Measurements from ENCODE around the gene TRAM2. TPM values are rescaled to one million over a fixed set of nuclear protein-coding genes. Genes with fewer than 3 reads are reported as not detected.

The TRAM2 gene
- total RNA-seq, 2 experiments from 2014 or later: 2.4 to 2.6 TPM

DNA sequence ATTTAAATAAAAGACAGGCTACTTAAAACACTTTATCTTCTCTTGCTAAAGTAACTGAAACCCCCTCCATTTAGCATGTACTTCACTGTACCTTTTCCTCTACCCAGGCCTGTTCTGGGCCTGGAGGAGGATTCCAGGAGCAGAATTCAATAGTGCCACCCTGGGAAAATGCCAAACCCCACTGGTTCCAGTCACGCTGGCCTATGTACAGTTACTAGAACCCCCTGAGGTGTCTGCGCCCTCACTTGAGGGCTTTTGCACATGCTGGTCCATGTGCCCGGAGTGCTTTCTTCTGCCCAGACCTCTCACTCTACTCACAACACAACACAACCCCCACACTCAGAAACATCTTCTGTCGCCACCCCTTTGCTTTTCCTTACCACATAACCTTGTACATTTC, 45.5 kb downstream of the TRAM2 start:
- Mint-ChIP-seq H3K27ac (no peak overlapping the region), H3K4me3 (no peak overlapping the region), H3K36me3 (peaks cover 5% of the 10 kb centered on the region), H3K27me3 (no peaks in the 10 kb centered on the region), H3K9me3 (no peaks in the 10 kb centered on the region), H3K4me1 (ENCODE audit: low read depth) (peaks cover 24% of the 10 kb centered on the region)
- POLR2A ChIA-PET: no interaction called here
- CTCF ChIA-PET: no interaction called here
- no peak for DNase-seq
- intact Hi-C loops (cut with micrococcal nuclease): no loop called here

DNA sequence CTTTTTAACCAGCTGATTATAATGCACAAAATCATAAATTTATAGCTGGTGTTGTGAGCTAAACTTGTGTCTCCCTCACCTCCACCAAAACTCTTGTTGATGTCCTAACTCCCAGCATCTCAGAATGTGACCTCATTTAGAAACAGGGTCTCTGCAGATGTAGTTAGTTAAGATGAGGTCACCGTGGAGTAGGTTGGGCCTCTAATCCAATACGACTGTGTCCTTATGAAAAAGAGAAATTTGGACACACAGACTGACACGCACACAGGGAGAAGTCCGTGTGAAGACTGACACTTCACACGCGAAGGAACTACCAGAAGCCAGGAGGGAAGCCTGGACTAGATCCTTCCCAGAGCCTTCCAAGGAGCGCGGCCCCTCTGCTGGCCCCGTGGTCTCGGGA, 46.5 kb downstream of the TRAM2 start:
- H3K9me3 Mint-ChIP-seq: no peaks in the 10 kb centered on the region
- intact Hi-C loops (cut with micrococcal nuclease): no loop called here
- no peak overlapping the region for H3K27ac Mint-ChIP-seq
- no peaks in the 10 kb centered on the region for H3K27me3 Mint-ChIP-seq
- no peak overlapping the region for H3K4me3 Mint-ChIP-seq
- DNase-seq: no peak
- H3K4me1 Mint-ChIP-seq (ENCODE audit: low read depth): peaks cover 13% of the 10 kb centered on the region
- POLR2A ChIA-PET: no interaction called here
- H3K36me3 Mint-ChIP-seq: peaks cover 4% of the 10 kb centered on the region
- CTCF ChIA-PET: no interaction called here

DNA sequence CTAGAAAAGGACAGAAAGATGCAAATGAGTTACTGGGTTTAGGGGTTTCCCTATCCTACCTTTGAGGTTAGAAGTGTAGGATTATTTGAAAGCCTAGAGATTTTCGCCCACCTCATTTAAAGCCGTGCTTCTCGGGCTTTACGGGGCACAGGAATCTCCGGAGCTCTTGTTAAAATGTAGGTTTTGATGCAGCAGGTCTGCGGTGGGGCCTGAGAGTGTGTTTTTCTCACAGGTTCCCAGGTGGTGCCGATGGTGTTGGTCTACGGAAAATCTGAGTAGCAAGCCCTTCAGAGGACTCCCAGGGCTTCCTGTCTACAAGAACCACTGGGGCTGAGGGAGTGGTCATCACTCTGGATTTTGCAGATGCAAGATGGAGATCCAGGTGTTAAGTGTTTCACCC, 47.5 kb downstream of the TRAM2 start:
- CTCF ChIA-PET: no interaction called here
- H3K27me3 Mint-ChIP-seq: no peaks in the 10 kb centered on the region
- H3K4me3 Mint-ChIP-seq: no peak overlapping the region
- peaks cover 2% of the 10 kb centered on the region for H3K36me3 Mint-ChIP-seq
- DNase-seq: peak; percentile 55
- no peak overlapping the region for H3K27ac Mint-ChIP-seq
- no peaks in the 10 kb centered on the region for H3K9me3 Mint-ChIP-seq
- intact Hi-C loops (cut with micrococcal nuclease): no loop called here
- H3K4me1 Mint-ChIP-seq (ENCODE audit: low read depth): peaks cover 7% of the 10 kb centered on the region
- POLR2A ChIA-PET: no interaction called here

DNA sequence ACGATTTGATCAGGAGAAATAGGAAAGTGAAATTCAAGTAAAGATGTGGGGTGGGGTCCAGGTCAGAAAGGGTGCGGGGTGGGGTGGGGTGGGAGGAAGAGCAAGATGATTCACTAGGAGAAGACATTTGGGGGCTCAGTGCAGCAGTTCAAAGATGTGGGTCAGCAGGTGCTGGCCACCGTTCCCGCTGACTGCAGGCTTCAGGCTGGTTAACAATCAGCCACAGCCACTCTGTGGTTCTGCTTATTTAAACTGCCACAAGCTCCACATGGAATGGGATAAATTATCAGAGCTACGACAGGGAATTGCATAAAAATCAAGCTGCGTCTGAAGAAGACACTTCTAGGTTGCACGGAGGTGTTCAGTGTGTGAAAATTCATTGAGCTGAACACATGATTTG, 49.4 kb downstream of the TRAM2 start:
- no peak for DNase-seq
- ChIA-PET CTCF (no interaction called here), POLR2A (no interaction called here)
- Mint-ChIP-seq H3K9me3 (no peaks in the 10 kb centered on the region), H3K27ac (no peak overlapping the region), H3K36me3 (no peaks in the 10 kb centered on the region), H3K27me3 (no peaks in the 10 kb centered on the region), H3K4me1 (ENCODE audit: low read depth) (peaks cover 7% of the 10 kb centered on the region), H3K4me3 (no peak overlapping the region)
- intact Hi-C loops (cut with micrococcal nuclease): no loop called here

DNA sequence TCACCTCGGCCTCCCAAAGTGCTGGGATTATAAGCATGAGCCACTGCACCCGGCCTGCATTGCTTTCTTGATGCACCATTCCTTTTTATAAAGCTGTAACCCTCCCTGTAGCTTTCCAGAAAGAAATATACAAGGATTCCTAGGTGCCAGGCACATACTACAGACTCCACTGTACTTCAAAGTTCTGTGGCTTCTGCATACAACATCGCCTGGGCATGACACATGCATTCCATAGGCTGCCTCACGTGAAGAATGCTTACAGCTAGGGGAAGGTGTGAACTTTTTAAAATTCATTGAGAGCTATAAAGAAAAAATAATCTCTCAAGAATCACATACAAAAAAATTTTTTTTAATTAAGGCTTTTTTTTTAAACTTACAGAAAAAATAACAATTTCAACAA, 50.2 kb downstream of the TRAM2 start:
- no peak for DNase-seq
- no peak overlapping the region for H3K27ac Mint-ChIP-seq
- CTCF ChIA-PET: interaction anchor here (1.5 kb wide), 1 partner anchor 50 kb away, joined by 5 read pairs; the partner anchor contains the start of gene TRAM2
- H3K4me3 Mint-ChIP-seq: no peak overlapping the region
- intact Hi-C loops (cut with micrococcal nuclease): no loop called here
- no peaks in the 10 kb centered on the region for H3K9me3 Mint-ChIP-seq
- H3K36me3 Mint-ChIP-seq: no peaks in the 10 kb centered on the region
- H3K27me3 Mint-ChIP-seq: no peaks in the 10 kb centered on the region
- H3K4me1 Mint-ChIP-seq (ENCODE audit: low read depth): peaks cover 7% of the 10 kb centered on the region
- POLR2A ChIA-PET: no interaction called here

DNA sequence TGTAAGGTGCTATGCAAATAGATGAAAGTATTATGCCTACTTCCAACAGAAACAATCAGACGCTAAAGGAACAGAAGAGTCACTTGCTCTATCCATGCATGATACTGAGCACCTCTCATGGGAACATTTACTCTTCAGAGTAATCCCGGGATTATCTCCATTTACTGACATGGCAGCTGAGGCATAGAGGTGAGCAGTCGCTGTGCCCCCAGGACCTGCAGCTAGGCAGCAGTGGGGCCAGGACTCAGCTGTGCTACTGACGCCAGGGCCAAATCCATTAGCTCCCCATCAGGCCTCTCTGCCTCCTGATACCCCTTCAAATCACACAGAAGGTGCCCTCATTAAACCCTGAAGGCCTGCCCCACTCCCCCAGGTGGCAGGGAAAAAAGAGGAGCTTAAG, 51.9 kb downstream of the TRAM2 start:
- POLR2A ChIA-PET: no interaction called here
- DNase-seq: no peak
- Mint-ChIP-seq H3K36me3 (no peaks in the 10 kb centered on the region), H3K9me3 (no peaks in the 10 kb centered on the region), H3K4me1 (ENCODE audit: low read depth) (peaks cover 7% of the 10 kb centered on the region), H3K4me3 (no peak overlapping the region), H3K27me3 (no peaks in the 10 kb centered on the region), H3K27ac (no peak overlapping the region)
- intact Hi-C loops (cut with micrococcal nuclease): no loop called here
- CTCF ChIA-PET: no interaction called here

DNA sequence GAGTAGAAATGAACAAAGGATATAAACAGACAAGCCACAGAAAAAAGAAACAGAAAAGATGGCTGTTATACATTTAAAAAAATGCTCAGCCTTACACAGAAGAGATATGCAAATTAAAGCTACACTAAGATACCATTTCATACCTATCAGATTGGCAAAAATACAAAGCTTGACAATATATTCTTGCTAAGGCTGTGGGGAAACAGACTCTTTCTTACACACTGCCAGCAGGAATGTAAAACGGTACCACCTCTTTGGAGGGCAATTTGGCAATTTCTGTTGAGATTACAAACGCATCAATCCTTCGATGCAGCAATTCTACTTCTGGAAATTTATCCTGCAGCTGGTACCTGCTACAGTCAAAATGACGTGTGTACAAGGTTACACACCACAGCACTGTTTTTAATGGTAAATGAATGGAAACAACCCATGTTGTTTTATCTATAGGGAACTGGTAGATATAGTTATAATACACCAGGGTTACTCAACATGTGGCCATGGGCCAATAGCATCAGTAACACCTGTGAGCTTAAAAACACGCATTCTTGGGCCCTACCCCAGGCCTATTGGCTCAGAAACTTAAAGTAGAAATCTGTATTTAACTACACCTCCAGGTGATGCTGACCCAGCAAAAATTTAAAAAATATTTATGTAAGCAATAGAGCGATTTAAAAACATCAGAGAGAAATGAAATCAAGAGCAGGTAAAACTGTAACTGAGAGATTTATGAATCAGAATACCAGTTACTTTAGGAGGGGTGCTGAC, 53.3 kb downstream of the TRAM2 start:
- no peak for DNase-seq
- Mint-ChIP-seq H3K27me3 (no peaks in the 10 kb centered on the region), H3K27ac (no peak overlapping the region), H3K4me1 (ENCODE audit: low read depth) (no peaks in the 10 kb centered on the region), H3K9me3 (no peaks in the 10 kb centered on the region), H3K4me3 (no peak overlapping the region), H3K36me3 (no peaks in the 10 kb centered on the region)
- ChIA-PET POLR2A (interaction anchor here (1.0 kb wide), 1 partner anchor 14 kb away, joined by 4 read pairs; no protein-coding TSS in a partner anchor), CTCF (no interaction called here)
- intact Hi-C loops (cut with micrococcal nuclease): loop anchor here (2.0 kb wide), 1 partner anchor 13 kb away; no protein-coding TSS in a partner anchor

DNA sequence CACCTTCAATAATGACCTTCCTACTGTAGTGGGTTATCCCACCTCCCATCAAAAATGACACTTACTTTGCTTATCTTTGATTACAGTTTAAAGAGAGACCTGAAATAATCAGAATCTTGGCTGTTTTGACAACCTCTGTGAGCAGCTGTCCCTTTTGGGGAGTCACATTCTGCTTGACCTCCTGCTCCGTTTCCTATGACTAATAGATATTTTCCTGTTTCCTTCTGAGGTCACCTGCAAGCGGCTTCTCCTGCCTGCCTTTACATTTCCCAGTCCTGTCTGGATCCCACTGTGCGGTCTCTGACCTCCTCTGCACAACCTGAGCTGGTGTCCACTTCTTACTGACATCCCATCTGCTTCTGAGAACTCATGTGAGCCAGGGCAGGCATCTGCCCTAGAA, 54.2 kb downstream of the TRAM2 start:
- intact Hi-C loops (cut with micrococcal nuclease): loop anchor here (2.0 kb wide), 1 partner anchor 14 kb away; no protein-coding TSS in a partner anchor
- Mint-ChIP-seq H3K27ac (no peak overlapping the region), H3K36me3 (no peaks in the 10 kb centered on the region), H3K27me3 (no peaks in the 10 kb centered on the region), H3K4me3 (no peak overlapping the region), H3K9me3 (no peaks in the 10 kb centered on the region), H3K4me1 (ENCODE audit: low read depth) (peaks cover 3% of the 10 kb centered on the region)
- POLR2A ChIA-PET: no interaction called here
- CTCF ChIA-PET: no interaction called here
- no peak for DNase-seq

DNA sequence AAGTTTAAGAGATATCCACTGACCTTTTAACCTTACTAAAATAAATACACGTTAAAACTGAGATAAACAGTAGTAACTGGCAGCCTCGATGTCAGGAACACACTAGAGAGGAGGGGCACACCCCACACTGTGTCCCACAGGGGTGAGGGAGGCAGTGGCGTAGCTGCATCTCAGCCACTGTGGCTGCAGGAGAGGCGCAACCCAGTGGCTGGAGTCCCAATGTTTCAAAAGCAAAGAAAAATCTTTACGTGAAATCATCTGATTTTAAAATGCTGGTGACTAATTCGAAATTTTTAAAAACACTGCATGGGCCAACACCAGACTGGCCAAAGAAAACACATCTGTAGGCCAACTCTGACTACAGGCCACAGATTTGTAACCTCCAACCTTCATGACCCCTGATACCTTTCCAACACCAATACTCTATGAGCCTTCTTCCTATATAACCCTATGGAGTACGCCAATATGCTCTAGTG, 54.7 kb downstream of the TRAM2 start:
- H3K27ac Mint-ChIP-seq: no peak overlapping the region
- CTCF ChIA-PET: no interaction called here

DNA sequence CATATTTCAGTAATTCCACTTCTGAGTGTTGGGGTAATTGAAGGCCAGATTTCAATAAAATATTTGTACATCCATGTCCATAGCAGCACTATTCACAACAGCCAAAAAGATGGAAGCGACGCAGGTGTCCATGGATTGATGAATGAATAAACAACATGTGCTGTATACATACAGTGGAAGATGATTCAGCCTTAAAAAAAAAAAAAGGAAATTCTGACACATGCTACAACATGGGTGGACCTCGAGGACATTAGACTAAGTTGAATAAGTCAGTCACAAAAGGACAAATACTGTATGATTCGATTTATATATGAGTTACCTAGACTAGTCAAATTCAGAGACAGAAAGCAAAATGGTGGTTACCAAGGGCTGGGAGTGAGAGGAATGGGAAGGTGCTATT, 57.2 kb downstream of the TRAM2 start:
- H3K4me3 Mint-ChIP-seq: no peak overlapping the region
- H3K4me1 Mint-ChIP-seq (ENCODE audit: low read depth): peaks cover 6% of the 10 kb centered on the region
- H3K27me3 Mint-ChIP-seq: no peaks in the 10 kb centered on the region
- CTCF ChIA-PET: no interaction called here
- no peak overlapping the region for H3K27ac Mint-ChIP-seq
- no peaks in the 10 kb centered on the region for H3K9me3 Mint-ChIP-seq
- intact Hi-C loops (cut with micrococcal nuclease): loop anchor here (10.0 kb wide), 2 partner anchors 95 to 145 kb away; partner anchors contain the start of gene EFHC1
- no peak for DNase-seq
- POLR2A ChIA-PET: no interaction called here
- H3K36me3 Mint-ChIP-seq: peaks cover 2% of the 10 kb centered on the region

More for the DNA sequence above, 54.7 kb downstream of the TRAM2 start:
- no peak overlapping the region for H3K4me3 Mint-ChIP-seq
- H3K9me3 Mint-ChIP-seq: no peaks in the 10 kb centered on the region
- intact Hi-C loops (cut with micrococcal nuclease): loop anchor here (2.0 kb wide), 1 partner anchor 15 kb away; no protein-coding TSS in a partner anchor
- POLR2A ChIA-PET: no interaction called here
- DNase-seq: no peak
- H3K4me1 Mint-ChIP-seq (ENCODE audit: low read depth): peaks cover 6% of the 10 kb centered on the region
- H3K27me3 Mint-ChIP-seq: no peaks in the 10 kb centered on the region
- no peaks in the 10 kb centered on the region for H3K36me3 Mint-ChIP-seq

DNA sequence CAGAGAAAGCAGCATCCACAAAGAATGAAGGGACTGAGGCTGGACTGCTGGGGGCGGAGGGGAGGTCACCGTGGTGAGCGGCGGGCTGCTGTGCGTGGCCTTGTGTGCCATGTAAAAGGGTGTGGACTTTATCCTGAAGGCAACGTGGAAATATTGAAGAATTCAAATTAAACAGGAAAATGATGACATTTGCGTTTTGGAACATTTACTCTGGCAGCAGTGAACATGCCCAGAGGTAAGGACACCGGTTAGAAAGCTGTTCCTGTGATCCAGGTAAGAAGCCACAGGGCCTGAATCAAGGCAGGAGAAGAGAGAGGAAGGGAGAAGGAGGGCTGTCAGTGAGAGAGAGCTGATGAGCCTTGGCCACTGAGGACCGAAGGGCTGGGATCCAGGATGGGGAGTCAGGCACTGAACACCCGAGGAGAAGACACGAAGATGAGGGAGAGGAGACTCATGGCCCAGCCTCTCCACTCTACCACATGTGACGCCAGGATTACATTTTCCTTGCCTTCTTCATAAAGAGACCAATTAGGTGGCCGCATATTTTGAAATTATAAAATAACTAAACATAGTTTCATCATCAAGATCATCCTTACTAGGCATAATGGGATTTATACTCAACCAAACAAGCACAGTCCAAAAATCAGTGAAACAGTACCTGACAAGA, 58.4 kb downstream of the TRAM2 start:
- POLR2A ChIA-PET: no interaction called here
- H3K36me3 Mint-ChIP-seq: peaks cover 4% of the 10 kb centered on the region
- no peak overlapping the region for H3K27ac Mint-ChIP-seq
- intact Hi-C loops (cut with micrococcal nuclease): loop anchor here (10.0 kb wide), 2 partner anchors 94 to 146 kb away; partner anchors contain the start of gene EFHC1
- H3K9me3 Mint-ChIP-seq: no peaks in the 10 kb centered on the region
- H3K4me1 Mint-ChIP-seq (ENCODE audit: low read depth): peaks cover 6% of the 10 kb centered on the region
- no peaks in the 10 kb centered on the region for H3K27me3 Mint-ChIP-seq
- CTCF ChIA-PET: no interaction called here
- H3K4me3 Mint-ChIP-seq: no peak overlapping the region
- no peak for DNase-seq

DNA sequence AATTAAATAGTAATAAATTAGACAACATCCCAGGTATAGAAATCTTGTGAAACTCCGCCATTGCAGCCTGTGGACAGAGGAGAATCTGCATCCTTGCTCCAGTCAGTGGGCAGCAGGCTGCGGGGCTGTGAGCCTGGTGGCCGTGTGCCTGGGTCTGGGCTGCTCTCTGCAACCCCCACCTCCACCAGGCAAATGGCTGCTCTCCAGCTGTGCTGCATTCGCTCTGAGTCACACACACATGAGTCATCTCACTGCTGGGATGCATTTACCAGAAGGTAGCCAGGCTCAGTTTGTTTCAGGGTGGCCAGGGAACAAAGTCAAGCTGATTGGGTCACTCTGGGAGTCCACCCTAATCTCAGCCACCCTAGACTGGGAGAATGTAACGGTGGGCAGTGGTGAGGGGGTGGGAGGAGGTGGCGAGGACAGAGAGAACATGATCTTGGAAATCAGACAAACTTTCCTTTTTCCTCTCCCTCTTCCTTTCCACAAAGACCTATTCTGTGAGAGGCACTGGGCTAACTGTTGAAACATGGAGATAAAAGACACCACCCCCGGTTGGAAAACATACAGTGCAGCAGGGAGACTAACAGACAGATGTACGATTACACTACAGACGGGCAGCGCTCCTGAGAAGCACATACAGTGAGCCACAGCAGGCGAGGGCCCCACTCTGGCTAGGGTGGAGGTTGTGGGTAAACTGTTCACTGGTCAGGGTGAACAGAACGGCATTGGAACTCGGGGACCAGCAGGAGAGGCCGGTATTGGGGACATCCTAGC, 59.2 kb downstream of the TRAM2 start:
- Mint-ChIP-seq H3K27ac (no peak overlapping the region), H3K9me3 (no peaks in the 10 kb centered on the region), H3K36me3 (peaks cover 4% of the 10 kb centered on the region), H3K27me3 (no peaks in the 10 kb centered on the region), H3K4me3 (no peak overlapping the region), H3K4me1 (ENCODE audit: low read depth) (peaks cover 6% of the 10 kb centered on the region)
- CTCF ChIA-PET: no interaction called here
- intact Hi-C loops (cut with micrococcal nuclease): loop anchor here (10.0 kb wide), 2 partner anchors 93 to 147 kb away; partner anchors contain the start of gene EFHC1
- POLR2A ChIA-PET: interaction anchor here (1.0 kb wide), 1 partner anchor 301 kb away, joined by 3 read pairs; no protein-coding TSS in a partner anchor
- DNase-seq: peak; percentile 73

Measured in activated CD4-positive, alpha-beta memory T cell treated with anti-CD3 and anti-CD28 coated beads for 36 hours (primary cell).